SK-N-DZ (cell line): ENCODE results near the gene ZNF462.
A peak's percentile ranks its signal among the peaks of the same experiment; 100 is the strongest.

Experiments
- DNase-seq: peaks from one replicate; pipeline ENCODE4 v3.0.0-alpha.2; 2015; ENCODE audit warnings: low spot score

The ZNF462 gene

DNA sequence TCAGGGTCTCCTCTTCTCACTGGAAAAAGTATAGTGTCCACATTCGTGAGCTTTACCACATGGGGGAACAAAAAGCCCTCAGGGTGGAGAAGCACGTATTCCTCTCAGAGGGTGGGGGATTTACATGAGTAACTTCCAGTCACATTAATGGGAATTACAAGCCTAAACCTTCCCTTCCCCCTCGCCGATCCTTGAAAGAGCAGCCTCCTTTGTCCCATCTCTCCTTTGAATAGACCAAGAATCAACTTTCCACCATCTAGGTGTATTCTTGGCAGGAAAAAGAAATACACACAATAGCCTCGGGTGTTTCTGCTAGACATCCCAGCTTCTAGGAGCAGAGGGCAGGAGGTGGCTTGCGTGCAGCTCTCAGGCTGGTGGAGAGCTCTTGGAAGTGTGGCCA is 144.4 kb downstream of the ZNF462 start:
- DNase-seq: no peak

DNA sequence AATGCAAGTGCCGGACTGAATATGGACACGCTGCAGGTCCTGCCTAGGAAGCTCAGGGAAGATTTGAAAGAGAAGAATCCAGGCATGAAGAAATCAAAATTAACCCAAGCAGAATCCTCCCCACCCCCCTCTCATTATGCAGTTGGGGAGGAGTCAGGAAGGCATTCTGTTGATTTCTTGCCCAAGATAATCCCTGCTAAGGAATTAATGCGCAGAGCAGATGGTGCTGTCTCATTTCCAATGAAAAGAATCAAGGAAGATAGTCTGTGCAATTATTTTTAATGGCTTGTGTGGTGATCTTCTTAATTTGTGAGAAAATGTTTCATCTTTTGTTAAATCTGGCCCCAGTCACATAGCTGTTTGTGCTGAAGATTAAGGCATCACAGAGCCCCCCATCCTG is 145.0 kb downstream of the ZNF462 start:
- no peak for DNase-seq

DNA sequence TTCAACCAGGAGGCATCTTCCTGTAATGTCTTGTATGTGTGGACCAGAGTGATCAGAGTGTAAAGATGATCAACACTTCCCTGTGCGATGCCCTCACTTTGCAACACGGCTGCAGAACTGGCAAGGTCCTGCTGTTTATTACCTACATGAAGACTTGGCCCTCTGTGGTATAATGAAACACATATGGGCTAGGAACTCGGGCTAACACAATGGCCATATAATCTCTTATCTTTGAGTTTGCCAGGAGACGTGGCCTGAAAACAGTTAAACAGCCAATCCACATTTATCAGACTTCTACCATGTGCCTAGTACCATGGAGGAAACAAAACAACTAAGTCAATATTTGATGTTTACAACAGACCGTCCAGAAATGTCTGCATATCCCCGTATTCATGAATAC is 145.5 kb downstream of the ZNF462 start:
- no peak for DNase-seq

DNA sequence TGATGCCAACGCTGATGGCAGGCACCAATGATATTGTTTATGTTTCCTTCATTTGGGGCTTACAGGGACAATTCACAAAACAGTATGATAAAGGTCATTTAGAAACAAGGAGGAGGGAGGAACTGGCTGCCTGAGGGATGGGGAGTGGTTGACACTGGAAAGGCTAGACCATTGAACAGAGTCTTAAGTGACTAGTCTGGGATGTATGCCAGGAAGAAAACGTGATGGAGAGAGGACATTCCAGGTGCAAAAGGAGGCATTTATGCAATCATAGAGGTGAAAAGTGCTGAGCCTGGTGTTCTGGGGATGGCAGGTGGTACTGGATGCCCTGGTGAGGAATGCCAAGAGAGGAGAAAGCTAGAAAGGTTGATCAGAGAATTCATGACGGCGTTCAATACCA is 153.4 kb downstream of the ZNF462 start:
- no peak for DNase-seq

DNA sequence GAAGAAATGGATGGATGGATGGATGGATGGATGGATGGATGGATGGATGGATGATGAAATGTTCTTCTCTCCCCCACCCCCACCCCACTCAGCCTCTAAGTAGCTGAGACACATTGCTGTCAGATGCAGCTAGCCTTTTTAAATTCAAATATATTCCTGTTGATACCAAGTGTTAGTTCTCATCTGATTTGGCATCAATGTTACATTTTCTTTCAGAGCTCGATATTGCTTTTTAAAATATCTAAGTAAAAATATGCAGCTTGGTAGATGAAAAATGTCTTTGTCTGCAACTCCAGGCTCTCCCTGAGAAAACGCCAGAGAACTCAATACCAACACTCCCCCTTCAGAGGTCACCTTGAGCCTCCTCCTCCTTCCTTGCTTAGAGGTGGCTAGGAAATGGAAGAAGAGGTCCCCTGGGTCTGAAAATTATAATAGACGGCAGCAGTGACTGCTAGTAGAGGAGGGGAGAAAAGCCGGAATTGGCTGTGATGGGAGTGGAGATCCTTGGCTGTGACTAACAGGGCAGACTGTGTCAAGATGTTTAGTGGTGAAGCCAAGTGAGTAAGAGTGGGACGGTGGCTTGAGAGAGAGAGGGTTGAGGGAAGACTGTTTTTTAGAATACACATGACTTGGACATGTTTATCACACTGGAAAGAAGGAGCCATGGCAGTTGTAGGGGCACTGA is 156.0 kb downstream of the ZNF462 start:
- no peak for DNase-seq

DNA sequence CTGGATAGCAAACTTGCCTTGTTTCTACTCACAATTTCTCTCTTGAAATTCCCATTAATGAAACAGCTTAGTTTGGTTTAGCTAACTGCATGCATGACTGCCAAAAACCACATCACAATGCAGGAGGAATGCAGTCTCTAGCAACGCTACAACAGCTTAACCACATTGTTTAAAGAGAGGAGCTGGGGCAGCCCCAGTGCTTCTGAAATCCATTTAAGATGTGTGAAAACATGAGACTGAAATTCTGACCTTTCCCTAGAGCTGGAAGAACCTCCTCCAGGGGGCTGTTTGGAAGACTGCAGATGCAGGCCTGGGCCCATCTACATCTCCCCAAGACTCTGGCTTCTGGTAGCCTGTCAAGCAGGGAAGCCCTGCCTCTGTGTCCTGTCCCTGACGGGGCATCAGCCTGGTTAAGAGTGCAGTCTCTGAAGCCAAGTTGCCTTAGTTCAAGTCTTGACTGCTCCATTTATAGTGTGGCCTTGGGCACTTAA is 157.1 kb downstream of the ZNF462 start:
- DNase-seq: no peak

DNA sequence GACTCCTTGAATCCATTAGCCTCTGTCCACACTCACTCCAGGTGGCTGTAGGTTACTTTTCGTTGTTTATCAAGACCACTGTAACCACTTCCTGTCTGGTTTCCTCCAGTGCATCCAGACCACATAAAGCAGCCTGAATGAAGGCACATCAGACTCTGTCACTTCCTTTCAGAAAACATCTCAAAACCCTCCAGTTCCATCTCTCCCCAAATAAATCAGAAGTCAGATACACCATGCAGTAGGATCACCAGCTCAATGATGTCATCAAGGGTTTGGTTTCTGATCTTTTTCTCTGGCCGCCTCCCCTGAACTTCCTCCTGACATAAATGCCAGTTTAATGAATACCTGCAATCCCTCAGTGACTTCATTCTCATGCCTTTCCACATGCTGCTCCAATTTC is 161.2 kb downstream of the ZNF462 start:
- no peak for DNase-seq

DNA sequence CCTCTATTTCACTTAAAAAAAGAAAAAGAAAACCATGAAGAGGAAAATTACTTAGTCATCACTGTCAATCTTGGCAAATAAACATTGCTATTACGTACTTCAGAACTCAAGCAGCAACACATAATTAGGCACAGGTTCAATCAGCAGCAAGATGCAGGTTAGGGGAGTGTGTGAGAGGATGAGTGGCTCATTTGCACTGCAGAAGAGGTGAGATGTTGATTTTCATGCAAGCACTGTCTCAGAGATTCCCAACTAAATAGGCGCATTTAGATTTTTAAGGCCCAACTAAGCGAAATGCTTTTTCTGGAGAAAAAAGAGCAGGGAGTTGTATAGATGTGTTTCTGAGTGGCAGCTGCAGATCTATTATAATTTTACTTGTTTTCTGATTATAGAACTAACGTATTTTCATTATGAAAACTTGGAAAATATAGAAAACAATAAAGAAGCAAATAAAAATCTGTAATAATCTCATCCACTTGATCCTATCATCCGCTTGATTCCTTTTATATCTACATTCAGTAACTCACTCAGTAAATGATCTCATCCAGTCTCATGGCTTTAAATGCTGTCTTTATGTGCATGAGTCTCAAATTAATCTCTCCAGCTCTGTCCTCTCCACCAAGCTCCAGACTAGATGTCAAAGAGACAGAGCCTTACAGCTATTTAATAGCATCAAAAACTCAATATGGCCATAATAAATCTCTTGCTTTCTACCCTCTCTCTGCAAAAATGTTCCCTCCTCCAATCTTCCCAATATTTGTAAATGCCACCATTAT is 162.5 kb downstream of the ZNF462 start:
- DNase-seq: no peak

DNA sequence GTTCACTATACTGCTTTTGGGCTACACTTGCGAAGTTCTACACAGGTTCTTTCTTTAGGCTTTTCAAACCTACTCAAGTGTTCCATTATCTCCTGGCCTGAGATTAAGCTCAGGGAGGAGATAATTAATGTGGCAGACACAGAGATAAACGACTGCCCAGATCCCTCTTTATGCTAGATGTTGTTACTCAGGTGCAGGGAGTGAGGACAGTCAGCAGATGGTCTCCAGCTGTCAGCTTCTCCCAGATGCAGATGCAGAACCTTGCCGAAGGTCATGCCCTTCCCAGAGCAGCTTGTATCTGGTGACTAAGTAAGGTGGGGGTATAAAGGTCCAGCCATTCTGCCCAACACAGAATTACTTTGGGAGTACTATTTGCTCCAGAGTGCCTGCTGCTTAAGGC is 166.2 kb downstream of the ZNF462 start:
- DNase-seq: peak; percentile 65

DNA sequence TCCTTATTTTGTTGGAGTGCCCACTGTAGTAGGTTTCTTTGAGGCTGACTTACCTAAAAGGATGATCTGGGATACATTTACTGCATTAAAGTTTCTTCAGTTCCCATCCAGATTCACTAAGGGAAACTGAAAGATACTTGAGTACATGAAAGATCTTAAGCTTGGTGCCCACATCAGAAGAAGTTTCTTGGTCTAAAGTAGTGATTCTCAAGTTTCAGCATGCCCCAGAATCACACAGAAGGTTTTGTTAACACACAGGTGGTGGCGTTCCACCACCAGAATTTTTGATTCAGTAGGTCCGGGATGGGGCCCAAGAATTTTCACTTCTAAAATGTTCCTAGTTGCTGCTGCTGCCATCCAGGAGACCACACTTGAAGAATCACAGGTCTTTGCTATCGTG is 171.0 kb downstream of the ZNF462 start:
- no peak for DNase-seq

DNA sequence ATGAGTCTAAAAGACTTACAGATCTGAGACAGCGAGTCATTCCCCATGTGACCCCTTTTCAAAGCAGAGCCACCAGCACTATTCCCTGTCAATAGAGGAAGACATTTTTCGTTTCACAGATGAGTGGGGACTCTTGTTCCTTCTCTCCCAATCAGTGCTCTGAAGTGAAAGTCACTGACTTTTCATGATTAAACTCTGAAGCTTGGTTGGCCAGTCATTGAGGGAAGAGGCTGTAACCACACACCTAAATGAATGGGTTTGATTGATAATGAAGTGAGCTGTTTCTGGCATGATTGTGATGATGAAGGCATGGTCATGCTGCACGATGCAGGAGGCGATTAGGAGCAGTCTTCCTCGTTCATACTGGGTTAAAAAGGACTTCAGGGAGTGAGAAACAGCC is 171.9 kb downstream of the ZNF462 start:
- no peak for DNase-seq

DNA sequence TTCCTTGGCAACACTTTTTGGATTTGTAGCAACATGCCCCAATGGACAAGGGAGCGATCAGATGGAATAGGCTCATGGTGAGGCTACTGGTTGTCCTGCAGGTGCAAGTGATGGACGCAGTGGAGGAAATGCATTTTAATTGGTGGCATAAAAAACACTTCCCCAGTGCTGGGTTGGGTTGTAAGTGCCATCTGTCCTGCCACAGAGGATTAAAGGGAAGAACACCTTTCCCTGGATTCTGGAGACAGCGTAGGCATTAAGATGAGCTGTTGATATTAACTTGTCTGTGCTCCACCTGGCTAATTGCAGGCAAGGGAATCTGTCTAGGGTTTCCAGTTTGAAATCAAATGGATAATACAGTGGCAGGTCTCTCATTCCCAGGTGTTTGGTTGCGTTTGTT is 173.4 kb downstream of the ZNF462 start:
- DNase-seq: no peak

DNA sequence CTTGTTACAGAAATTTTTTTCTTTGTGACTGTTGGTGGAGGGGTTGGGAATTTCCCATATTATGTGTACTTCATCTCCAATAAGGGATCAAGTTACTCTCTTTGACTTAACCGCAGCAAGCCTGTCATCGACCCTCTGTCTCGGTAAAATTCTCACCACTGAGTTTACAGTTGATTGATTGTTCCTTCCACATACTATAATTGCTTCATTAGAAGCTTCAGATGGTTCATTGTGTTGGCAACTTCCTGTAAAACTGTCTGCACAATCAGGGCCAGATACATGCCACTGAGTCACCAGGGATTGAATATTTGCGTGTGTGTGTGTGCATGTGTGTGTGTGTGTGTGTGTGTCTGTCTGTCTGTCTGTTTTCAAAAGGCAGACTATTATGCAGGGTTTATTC is 176.6 kb downstream of the ZNF462 start:
- DNase-seq: no peak

DNA sequence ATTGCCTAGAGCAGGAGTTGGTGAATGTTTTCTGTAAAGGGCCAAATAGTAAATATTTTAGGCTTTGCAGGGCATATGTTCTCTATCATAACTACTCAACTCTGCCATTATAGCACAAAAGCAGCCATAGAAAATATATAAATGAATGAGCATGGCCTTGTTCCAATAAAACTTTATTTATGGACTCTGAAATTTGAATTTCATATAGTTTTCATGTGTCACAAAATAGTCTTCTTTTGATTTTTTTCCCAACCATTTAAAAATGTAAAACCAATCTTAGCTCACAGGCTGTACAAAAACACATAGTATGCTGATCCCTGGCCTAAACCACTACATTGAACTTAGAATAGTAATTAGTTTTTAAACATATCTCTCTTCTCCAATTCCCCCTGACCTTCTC is 179.6 kb downstream of the ZNF462 start:
- DNase-seq: no peak

DNA sequence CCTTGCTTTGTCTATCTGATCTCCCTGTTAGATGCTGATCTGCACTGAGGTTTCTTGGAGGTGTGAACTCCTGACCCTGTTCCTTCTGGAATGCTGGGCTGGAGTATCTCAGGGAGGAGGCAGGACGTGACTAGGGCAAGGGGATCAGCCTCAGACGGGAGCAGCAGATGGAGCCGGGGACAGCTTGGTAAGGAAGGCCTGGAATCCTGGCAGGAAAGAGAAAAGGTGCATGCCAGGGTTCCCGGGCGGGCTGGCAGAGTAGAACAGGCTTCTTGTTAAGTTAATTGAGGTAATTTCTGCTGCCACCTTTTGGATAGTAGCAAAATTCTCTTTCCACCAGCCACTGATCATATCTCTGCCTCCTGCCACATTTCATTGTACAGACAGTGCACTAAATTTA is 180.9 kb downstream of the ZNF462 start:
- peak; percentile 27 for DNase-seq

DNA sequence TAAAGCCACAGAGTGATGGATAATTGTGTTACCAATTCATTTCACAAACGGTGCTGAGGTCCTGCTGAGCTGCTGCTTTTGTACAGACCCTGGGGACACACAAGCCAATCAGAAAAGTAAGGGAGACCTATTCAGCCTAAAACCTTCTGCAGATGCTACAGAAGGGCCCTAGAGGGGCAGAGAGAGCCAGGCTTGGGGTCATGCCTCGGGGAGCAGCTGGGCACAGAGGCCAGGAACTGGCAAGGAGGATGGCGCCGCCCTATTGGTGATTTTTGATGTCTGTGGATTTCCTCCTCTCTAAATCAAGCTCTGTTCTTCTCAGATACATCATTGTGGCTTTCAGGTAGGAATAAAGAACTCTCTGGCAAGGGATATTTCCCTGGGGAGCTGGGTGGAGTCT is 181.9 kb downstream of the ZNF462 start:
- DNase-seq: peak; percentile 57

DNA sequence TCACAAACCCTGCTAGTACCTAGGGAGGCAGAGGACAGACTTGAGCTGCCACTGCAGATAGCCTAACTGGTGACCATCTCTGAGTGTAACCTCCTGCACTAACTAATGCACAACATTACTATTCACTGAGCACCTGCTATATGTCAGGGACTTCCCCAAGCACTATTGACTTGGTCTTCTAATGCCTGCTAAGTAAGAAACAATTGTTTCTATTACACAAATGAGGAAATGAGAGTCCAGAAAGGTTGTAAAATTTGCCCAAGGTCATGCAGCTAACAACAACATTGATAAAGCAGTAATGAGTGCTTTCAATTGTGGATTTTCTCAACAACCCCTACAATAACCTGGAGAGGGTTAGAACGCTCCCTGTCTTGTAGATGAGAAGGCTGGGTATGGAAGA is 183.7 kb downstream of the ZNF462 start:
- no peak for DNase-seq

DNA sequence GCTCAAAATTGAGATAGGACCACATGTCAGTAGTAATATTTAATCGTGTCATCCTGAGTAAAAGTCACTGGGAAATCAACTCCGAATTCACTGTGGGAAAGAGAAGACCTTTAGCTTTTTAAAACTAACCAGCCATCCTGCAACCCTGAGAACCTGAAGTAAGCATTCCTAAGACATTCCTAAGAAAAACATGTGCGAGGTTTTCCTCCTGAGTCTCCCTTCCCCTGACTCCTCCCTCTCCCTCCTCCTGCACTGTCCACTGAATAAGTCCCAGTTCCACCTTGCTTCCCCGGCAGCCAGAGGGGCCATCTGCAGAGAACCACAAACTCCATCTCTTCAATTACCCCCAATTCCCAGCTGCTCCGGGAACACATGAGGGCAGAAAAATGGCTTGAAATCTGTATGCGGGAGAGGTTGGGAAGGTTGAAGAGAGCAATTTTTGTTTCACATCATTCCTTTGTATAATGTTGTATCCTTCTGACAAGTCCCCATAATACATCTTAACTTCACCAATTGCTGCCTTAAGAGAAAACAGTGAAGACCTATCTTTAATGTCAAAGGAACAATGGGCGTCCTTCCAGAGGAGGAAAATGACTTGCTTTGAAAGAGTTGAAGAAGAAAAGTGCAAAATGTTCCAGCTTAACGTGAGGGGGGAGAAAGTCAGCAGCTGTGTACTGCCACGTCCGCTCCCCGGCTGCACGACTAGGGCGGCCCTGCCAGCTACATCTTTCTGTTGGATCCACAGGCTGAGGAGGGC is 186.3 kb downstream of the ZNF462 start:
- no peak for DNase-seq

DNA sequence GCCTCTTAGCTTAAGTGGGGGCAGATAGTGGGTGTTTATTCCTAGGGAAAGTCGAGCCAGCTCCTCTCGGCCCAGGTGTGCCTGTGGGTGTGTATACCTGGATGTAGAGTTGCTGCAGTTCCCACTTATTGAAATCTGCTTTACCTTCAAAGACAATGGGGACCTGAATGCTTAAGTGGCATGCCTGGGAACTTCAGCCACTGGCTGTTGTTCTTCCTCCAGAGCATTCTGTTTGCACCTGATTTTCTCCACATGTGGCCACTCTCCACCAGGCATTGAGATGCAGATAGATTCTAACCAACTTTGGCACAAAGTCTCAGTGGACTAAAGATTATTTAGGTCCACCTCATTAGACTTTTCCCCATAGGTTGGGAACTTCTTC is 186.8 kb downstream of the ZNF462 start:
- DNase-seq: no peak

DNA sequence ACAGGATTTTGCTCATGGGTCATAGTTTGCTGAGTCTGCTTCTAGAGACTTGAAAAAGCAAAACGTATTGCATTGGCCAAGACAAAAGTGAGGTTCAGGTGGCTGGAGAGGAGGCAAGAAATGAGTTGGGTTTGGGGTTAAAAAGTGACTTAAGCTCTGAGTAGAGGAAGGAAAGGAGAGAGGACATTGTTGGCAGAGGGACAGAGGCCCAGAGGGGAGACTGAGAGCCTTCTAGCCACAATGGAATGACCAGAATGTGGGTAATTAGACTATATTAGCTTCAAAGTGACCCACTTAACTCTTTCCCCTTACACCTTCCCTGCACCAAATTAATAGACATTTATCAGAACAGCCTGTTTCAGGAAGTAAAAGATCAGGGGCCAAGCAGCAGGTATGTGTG is 188.4 kb downstream of the ZNF462 start:
- no peak for DNase-seq

DNA sequence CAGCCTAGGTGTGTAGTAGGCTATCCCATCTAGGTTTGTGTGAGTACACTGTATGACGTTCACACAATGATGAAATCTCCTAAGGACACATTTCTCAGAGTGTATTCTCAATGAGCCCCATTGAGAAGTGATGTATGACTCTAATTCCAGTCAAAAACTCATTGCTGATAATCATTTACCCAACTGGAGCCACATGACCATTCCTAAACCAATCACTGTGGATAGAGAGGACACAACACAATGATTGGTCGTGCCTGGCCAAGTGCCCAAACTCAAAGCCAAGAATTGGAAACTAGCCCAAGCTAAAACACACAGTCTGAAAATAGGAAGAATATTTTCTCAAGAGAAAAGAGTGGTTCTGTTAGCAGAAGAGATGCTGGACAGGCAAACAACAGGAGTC is 191.2 kb downstream of the ZNF462 start:
- DNase-seq: no peak

DNA sequence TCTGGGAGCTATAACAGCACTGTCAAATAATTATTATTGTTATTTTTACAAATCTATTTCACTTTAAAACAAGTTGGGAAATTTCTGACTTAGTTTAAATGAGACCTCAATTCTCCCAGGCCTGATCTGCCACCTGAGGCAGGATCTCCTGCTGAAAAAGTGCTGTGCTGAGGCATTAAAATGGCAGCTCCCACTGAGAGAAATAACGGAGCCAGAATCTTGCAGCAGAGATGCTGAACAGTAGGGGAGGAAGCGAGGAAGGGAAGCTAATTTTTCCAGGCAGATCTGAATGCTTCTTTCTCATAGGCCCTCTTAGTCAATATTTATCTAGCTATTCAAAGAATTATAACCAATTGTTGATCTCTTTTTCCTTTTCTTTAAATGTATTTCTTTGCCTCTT is 196.3 kb downstream of the ZNF462 start:
- no peak for DNase-seq

DNA sequence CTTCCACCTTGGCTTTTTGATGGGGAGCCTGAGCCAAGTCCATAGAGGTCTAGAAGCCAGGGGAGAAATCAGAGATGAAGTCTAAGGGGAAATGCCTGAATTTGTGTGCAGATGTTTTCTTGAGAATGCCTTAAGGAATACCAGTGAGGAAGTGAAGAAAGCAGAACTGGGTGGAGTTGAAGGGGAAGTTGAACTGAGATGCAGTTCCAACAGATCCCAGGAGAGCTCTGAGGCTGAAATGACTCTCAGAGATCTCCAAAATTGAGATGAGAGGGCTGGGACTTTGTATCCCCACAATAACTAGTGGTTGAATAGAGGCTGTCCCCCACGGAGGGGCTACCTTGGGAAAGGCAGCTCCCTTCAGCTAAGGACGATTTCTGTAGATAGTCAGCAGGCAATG is 197.1 kb downstream of the ZNF462 start:
- no peak for DNase-seq
